Natural killer cell (primary cell): ENCODE results near the gene CAMTA1. TPM values are rescaled to one million over a fixed set of nuclear protein-coding genes. Genes with fewer than 3 reads are reported as not detected.

ENCODE experiments used
- ATAC-seq, 3 donors: fragments of 150-1000 bp in 2 of 3; fragments of 200-7000 bp in 1 of 3; cut with Tn5 transposase; 1 replicate in 1 of 3; 2 replicates in 2 of 3; pipeline ENCODE4 v1.10.0; 2021; ENCODE audit warnings: mild to moderate bottlenecking in 2 of 3, moderate library complexity in 2 of 3
- DNase-seq, 2 donors: peaks; one replicate each; pipeline versions ENCODE4 v3.0.0 to v3.0.0-alpha.2; 2013 to 2021; ENCODE audit warnings: mixed read lengths in 1 of 2
- H3K27ac ChIP-seq: one replicate; pipeline ENCODE4 v1.5.1; 2013; ENCODE audit warnings: mild to moderate bottlenecking, low read length
- H3K27me3 ChIP-seq: one replicate; pipeline ENCODE4 v1.6.1; 2013; ENCODE audit warnings: low read length; ENCODE audit not compliant: control insufficient read depth, insufficient read depth
- H3K36me3 ChIP-seq: one replicate; pipeline ENCODE4 v1.6.1; 2013; ENCODE audit warnings: low read length; ENCODE audit not compliant: control insufficient read depth, insufficient read depth
- H3K4me1 ChIP-seq: one replicate; pipeline ENCODE4 v1.6.1; 2013; ENCODE audit warnings: low read length; ENCODE audit not compliant: control insufficient read depth, insufficient read depth
- H3K4me3 ChIP-seq: one replicate; pipeline ENCODE4 v1.5.1; 2013; ENCODE audit warnings: low read length
- H3K9me3 ChIP-seq: one replicate; pipeline ENCODE4 v1.6.1; 2013; ENCODE audit warnings: low read length; ENCODE audit not compliant: control insufficient read depth, insufficient read depth
- H3K27ac Mint-ChIP-seq, 2 donors: one replicate each; pipeline ENCODE4 v1.8.0; 2022; ENCODE audit warnings: mild to moderate bottlenecking in 2 of 2, mixed read lengths in 2 of 2, moderate library complexity in 1 of 2
- H3K27me3 Mint-ChIP-seq, 2 donors: one replicate each; pipeline ENCODE4 v1.8.0; 2022; ENCODE audit warnings: low read depth in 2 of 2, mixed read lengths in 2 of 2
- H3K36me3 Mint-ChIP-seq: one replicate; pipeline ENCODE4 v1.8.0; 2022; ENCODE audit warnings: mixed read lengths
- H3K4me1 Mint-ChIP-seq, 2 donors: one replicate each; pipeline ENCODE4 v1.8.0; 2022; ENCODE audit warnings: mixed read lengths in 2 of 2
- H3K4me3 Mint-ChIP-seq: one replicate; pipeline ENCODE4 v1.8.0; 2022; ENCODE audit warnings: mild to moderate bottlenecking, moderate library complexity, mixed read lengths
- H3K9me3 Mint-ChIP-seq, 2 donors: one replicate each; pipeline ENCODE4 v1.8.0; 2022; ENCODE audit warnings: mixed read lengths in 2 of 2
- WGBS: methylation state at CpG from one replicate; pipeline ENCODE4 v1.1.7; 2013; ENCODE audit warnings: missing lambda C conversion rate; ENCODE audit not compliant: insufficient coverage; 5-methylcytosine and 5-hydroxymethylcytosine counted together
- intact Hi-C: fragments of 100-400 bp; cut with micrococcal nuclease; formaldehyde crosslinking; loops from one replicate; pipeline ENCODE4 v1.14.2; 2022
- total RNA-seq, 4 donors: library from RNA; stranded (reverse); fragments of 120-200 nt in 1 of 4; gene quantifications; one replicate each; pipeline versions ENCODE4 v1.2.3 to v1.2.4, GENCODE V29; 2013 to 2022
- TF ChIP-seq, protein P1 (sequence below): fragments of 200-600 bp; IDR thresholded peaks from one replicate; pipeline ENCODE4 v1.8.0; 2022; ENCODE audit warnings: antibody characterized with exemption

The CAMTA1 gene
- total RNA-seq, 3 donors from 2014 or later (not counting 1 experiment from before 2014, with no cell fraction given) = 40.6 to 53.3 (median 44.9) TPM

DNA sequence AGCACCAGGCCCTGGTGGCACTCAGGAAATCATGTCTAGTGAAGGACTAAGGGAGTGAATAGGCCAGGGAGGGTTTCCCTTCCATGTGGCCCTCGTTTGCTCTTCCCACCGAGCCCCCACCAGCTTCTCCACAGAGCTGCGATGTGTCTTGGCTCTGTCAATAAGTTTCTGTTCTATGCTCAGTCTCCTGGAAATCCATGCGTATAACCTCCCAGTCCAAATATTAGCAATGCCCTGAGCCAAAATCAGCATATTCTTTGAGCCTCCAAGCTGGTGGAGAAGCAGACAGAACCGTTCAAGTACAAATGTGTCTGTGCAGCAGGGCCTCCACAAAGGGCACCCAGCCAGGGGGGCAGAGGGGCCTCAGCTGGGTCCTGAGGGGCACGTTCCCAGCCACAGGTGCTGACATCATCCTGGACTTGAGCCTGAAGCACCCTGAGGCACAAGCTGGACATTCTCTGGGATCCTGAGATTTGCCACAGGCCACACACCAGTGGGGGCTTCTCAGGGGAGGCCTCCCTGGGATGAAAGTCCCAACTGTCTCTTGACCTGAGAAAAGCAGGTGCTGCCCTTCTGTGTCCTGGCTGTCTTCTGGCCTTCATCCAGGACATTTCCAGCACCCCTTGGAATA is 635.3 kb downstream of the CAMTA1 start:
- Histone ChIP-seq H3K9me3 (no peaks in the 10 kb centered on the region), H3K36me3 (no peaks in the 10 kb centered on the region), H3K27me3 (no peaks in the 10 kb centered on the region), H3K4me1 (no peaks in the 10 kb centered on the region), H3K4me3 (no peak overlapping the region), H3K27ac (no peak overlapping the region)
- H3K27me3 Mint-ChIP-seq = peaks cover 8 to 10% of the 10 kb centered on the region in 2 donors
- H3K9me3 Mint-ChIP-seq = peaks cover 0 to 2% of the 10 kb centered on the region in 2 donors
- TF ChIP-seq, protein P1, sequence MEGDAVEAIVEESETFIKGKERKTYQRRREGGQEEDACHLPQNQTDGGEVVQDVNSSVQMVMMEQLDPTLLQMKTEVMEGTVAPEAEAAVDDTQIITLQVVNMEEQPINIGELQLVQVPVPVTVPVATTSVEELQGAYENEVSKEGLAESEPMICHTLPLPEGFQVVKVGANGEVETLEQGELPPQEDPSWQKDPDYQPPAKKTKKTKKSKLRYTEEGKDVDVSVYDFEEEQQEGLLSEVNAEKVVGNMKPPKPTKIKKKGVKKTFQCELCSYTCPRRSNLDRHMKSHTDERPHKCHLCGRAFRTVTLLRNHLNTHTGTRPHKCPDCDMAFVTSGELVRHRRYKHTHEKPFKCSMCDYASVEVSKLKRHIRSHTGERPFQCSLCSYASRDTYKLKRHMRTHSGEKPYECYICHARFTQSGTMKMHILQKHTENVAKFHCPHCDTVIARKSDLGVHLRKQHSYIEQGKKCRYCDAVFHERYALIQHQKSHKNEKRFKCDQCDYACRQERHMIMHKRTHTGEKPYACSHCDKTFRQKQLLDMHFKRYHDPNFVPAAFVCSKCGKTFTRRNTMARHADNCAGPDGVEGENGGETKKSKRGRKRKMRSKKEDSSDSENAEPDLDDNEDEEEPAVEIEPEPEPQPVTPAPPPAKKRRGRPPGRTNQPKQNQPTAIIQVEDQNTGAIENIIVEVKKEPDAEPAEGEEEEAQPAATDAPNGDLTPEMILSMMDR = no peak
- intact Hi-C loops = no loop called here
- ATAC-seq (no peak), DNase-seq (peak in 1 of 2 donors; percentile 3)
- H3K4me1 Mint-ChIP-seq = no peaks in the 10 kb centered on the region
- WGBS = 83% methylated on average over 6 of the region's 6 CpGs
- H3K4me3 Mint-ChIP-seq = no peak overlapping the region
- H3K36me3 Mint-ChIP-seq = no peaks in the 10 kb centered on the region
- no peak overlapping the region for H3K27ac Mint-ChIP-seq

DNA sequence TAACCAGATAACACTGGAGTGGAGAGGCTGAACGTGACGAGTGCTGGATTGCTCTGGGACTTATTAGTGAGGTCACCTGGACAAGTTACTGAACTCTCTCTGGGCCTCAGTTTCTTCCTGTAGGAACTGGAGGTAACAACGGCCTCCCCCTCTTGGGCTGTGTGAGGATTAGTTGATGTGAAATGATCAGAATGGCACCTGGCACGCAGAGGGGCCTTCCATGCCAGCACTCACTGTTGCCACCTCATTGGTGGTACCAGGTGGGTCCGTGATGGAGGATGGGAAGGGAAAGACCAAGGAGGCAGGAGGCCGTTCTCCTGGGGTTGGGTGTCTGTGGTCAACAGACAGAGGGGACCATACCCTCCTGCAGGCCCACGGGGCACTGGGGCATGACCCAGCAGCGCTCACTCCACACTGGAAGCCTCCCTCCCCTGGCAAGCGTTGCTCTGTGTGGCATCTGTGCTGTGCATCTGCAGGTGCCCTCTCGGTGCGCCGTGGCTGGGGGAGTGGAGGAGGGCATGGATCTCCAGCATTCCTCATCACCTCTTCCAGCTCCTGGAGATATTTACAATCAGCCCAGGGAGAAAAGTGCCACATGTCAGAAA is 636.3 kb downstream of the CAMTA1 start:
- Mint-ChIP-seq H3K27ac (no peak overlapping the region), H3K36me3 (no peaks in the 10 kb centered on the region), H3K4me3 (no peak overlapping the region), H3K9me3 (peaks cover 0 to 2% of the 10 kb centered on the region in 2 donors), H3K27me3 (peaks cover 8% of the 10 kb centered on the region in 2 donors), H3K4me1 (no peaks in the 10 kb centered on the region)
- no peak for ATAC-seq
- intact Hi-C loops = no loop called here
- TF ChIP-seq, protein P1 = no peak
- WGBS = 77% methylated on average over 8 of the region's 12 CpGs
- Histone ChIP-seq H3K4me1 (no peaks in the 10 kb centered on the region), H3K27ac (no peak overlapping the region), H3K4me3 (no peak overlapping the region), H3K9me3 (no peaks in the 10 kb centered on the region), H3K36me3 (no peaks in the 10 kb centered on the region), H3K27me3 (no peaks in the 10 kb centered on the region)
- no peak for DNase-seq

DNA sequence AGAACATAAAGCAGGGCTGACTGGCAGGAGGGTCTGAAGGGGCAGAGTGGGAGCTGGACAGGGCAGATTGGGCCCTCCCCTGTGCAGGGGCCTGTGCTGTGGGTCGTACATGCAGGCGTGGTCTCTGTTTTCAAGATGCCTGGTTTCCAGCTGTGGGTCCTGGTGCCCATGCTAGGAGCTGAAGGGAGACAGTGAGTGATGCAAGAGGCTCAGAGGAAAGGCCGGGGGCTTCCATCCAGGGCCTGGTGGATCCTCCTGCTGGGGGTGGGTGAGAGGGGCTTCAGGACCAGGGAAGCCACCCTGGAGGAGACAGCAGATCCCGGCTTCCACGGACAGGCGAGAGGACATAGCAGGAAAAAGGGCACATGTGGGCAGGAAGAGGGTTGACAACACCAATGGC is 636.8 kb downstream of the CAMTA1 start:
- H3K27ac ChIP-seq = no peak overlapping the region
- H3K27ac Mint-ChIP-seq = no peak overlapping the region
- intact Hi-C loops = no loop called here
- no peaks in the 10 kb centered on the region for H3K4me1 Mint-ChIP-seq
- WGBS = 87% methylated on average over 6 of the region's 6 CpGs
- no peaks in the 10 kb centered on the region for H3K27me3 ChIP-seq
- peaks cover 0 to 2% of the 10 kb centered on the region in 2 donors for H3K9me3 Mint-ChIP-seq
- H3K36me3 ChIP-seq = no peaks in the 10 kb centered on the region
- H3K4me3 Mint-ChIP-seq = no peak overlapping the region
- ATAC-seq (no peak), DNase-seq (peak in 1 of 2 donors; percentile 6)
- H3K4me1 ChIP-seq = no peaks in the 10 kb centered on the region
- no peak overlapping the region for H3K4me3 ChIP-seq
- H3K9me3 ChIP-seq = no peaks in the 10 kb centered on the region
- H3K27me3 Mint-ChIP-seq = peaks cover 8% of the 10 kb centered on the region in 2 donors
- no peaks in the 10 kb centered on the region for H3K36me3 Mint-ChIP-seq
- TF ChIP-seq, protein P1 = no peak
